Right lobe of liver (tissue), 4 donors: ENCODE measurements around the gene NEUROG1.

Source experiments
- CTCF ChIP-seq, 4 donors: fragments of 200-600 bp in 3 of 4; fragments of 450-650 bp in 1 of 4; IDR thresholded peaks; one replicate each; pipeline versions ENCODE4 v1.5.1 to v1.8.0; 2016 to 2022; ENCODE audit warnings: antibody characterized with exemption in 4 of 4, mild to moderate bottlenecking in 2 of 4
- POLR2A ChIP-seq: fragments of 450-650 bp; IDR thresholded peaks from one replicate; pipeline ENCODE4 v1.6.1; 2017; ENCODE audit warnings: antibody characterized with exemption, mild to moderate bottlenecking
- donor health status: DM: no; HTN: no; CAD: no.
- donor health status: DM: no; HTN: no; CAD: no.
- donor health status: DM: no; HTN: yes; CAD: no.

- TF ChIP-seq CTCF (IDR thresholded peaks at IDR 0.05) (no peak), POLR2A (no peak)
Observed at GRCh38 chr5:135543001-135543484, 7.3 kb upstream of the NEUROG1 start.
